ENCODE results near the gene MAP4. TPM values are rescaled to one million over a fixed set of nuclear protein-coding genes. Genes with fewer than 3 reads are reported as not detected.

MAP4 gene
- polyA plus RNA-seq, 1 donor from 2014 or later, result 186 TPM

- Histone ChIP-seq H3K27ac (ENCODE audit: low read length) (no peak overlapping the region), H2AFZ (ENCODE audit: low read depth, low read length) (no peak overlapping the region), H3K36me3 (ENCODE audit: insufficient read depth, low read length) (no peaks in the 10 kb centered on the region), H3K9me2 (ENCODE audit: insufficient read depth, low read length) (no peaks in the 10 kb centered on the region), H3K4me2 (ENCODE audit: low read length) (no peak overlapping the region), H3K9me3 (ENCODE audit: low read length) (no peaks in the 10 kb centered on the region), H4K20me1 (ENCODE audit: insufficient read depth) (no peaks in the 10 kb centered on the region), H3K79me2 (replicated peaks; ENCODE audit: insufficient read depth, low read length) (peaks cover 2% of the 10 kb centered on the region), H3K27me3 (ENCODE audit: insufficient read depth, low read depth, low read length) (no peaks in the 10 kb centered on the region), H3K9ac (ENCODE audit: low read length) (no peak overlapping the region), H3K4me3 (ENCODE audit: low read length) (no peak overlapping the region), H3F3A (ENCODE audit: insufficient read depth, low read length, poor library complexity, severe bottlenecking) (no peaks in the 10 kb centered on the region)
- TF ChIP-seq EP300 (conservative IDR thresholded peaks at IDR 0.05; ENCODE audit: poor library complexity, severe bottlenecking) (no peak), CTCF (IDR thresholded peaks at IDR 0.05; ENCODE audit: poor library complexity, severe bottlenecking) (no peak), EZH2 (IDR thresholded peaks at IDR 0.05; ENCODE audit: borderline replicate concordance, insufficient read depth, low read length, poor library complexity, severe bottlenecking) (no peak), POLR2AphosphoS5 (IDR thresholded peaks at IDR 0.05) (no peak), MXI1 (conservative IDR thresholded peaks at IDR 0.05; ENCODE audit: poor library complexity, severe bottlenecking) (no peak), REST (IDR thresholded peaks at IDR 0.05; ENCODE audit: borderline replicate concordance) (no peak), TAF1 (IDR thresholded peaks at IDR 0.05; ENCODE audit: low read depth) (no peak), SMC3 (conservative IDR thresholded peaks at IDR 0.05; ENCODE audit: poor library complexity) (no peak), RAD21 (conservative IDR thresholded peaks at IDR 0.05) (no peak)
Observed at GRCh38 chr3:47877290-47877689, 138.9 kb downstream of the MAP4 start.

GRCh38 chr3:47874913-47875312, 141.3 kb downstream of the MAP4 start:
- H2AFZ ChIP-seq (ENCODE audit: low read depth, low read length), result no peak overlapping the region
- no peaks in the 10 kb centered on the region for H4K20me1 ChIP-seq (ENCODE audit: insufficient read depth)
- no peak overlapping the region for H3K27ac ChIP-seq (ENCODE audit: low read length)
- no peak overlapping the region for H3K4me3 ChIP-seq (ENCODE audit: low read length)
- no peak overlapping the region for H3K9ac ChIP-seq (ENCODE audit: low read length)
- no peak overlapping the region for H3K4me2 ChIP-seq (ENCODE audit: low read length)
- no peaks in the 10 kb centered on the region for H3F3A ChIP-seq (ENCODE audit: insufficient read depth, low read length, poor library complexity, severe bottlenecking)
- TF ChIP-seq EZH2 (IDR thresholded peaks at IDR 0.05; ENCODE audit: borderline replicate concordance, insufficient read depth, low read length, poor library complexity, severe bottlenecking), result no peak
- TF ChIP-seq CTCF (IDR thresholded peaks at IDR 0.05; ENCODE audit: poor library complexity, severe bottlenecking), result no peak
- no peak for TF ChIP-seq TAF1 (IDR thresholded peaks at IDR 0.05; ENCODE audit: low read depth)
- TF ChIP-seq RAD21 (conservative IDR thresholded peaks at IDR 0.05), result no peak
- TF ChIP-seq POLR2AphosphoS5 (IDR thresholded peaks at IDR 0.05), result no peak
- TF ChIP-seq MXI1 (conservative IDR thresholded peaks at IDR 0.05; ENCODE audit: poor library complexity, severe bottlenecking), result no peak
- no peak for TF ChIP-seq REST (IDR thresholded peaks at IDR 0.05; ENCODE audit: borderline replicate concordance)
- TF ChIP-seq EP300 (conservative IDR thresholded peaks at IDR 0.05; ENCODE audit: poor library complexity, severe bottlenecking), result no peak
- TF ChIP-seq SMC3 (conservative IDR thresholded peaks at IDR 0.05; ENCODE audit: poor library complexity), result no peak
- no peaks in the 10 kb centered on the region for H3K9me2 ChIP-seq (ENCODE audit: insufficient read depth, low read length)
- peaks cover 10% of the 10 kb centered on the region for H3K36me3 ChIP-seq (ENCODE audit: insufficient read depth, low read length)
- H3K79me2 ChIP-seq (replicated peaks; ENCODE audit: insufficient read depth, low read length), result no peaks in the 10 kb centered on the region
- H3K27me3 ChIP-seq (ENCODE audit: insufficient read depth, low read depth, low read length), result no peaks in the 10 kb centered on the region
- H3K9me3 ChIP-seq (ENCODE audit: low read length), result no peaks in the 10 kb centered on the region
